Measurements from ENCODE around the gene NCEH1.

NCEH1 gene

GRCh38 chr3:172641291-172641690, 69.6 kb downstream of the NCEH1 start:
- DNase-seq = no peak

GRCh38 chr3:172640751-172641150, 70.1 kb downstream of the NCEH1 start:
- DNase-seq = no peak

GRCh38 chr3:172635588-172635987, 75.3 kb downstream of the NCEH1 start:
- DNase-seq = no peak

GRCh38 chr3:172634948-172635347, 75.9 kb downstream of the NCEH1 start:
- DNase-seq = no peak

DNA sequence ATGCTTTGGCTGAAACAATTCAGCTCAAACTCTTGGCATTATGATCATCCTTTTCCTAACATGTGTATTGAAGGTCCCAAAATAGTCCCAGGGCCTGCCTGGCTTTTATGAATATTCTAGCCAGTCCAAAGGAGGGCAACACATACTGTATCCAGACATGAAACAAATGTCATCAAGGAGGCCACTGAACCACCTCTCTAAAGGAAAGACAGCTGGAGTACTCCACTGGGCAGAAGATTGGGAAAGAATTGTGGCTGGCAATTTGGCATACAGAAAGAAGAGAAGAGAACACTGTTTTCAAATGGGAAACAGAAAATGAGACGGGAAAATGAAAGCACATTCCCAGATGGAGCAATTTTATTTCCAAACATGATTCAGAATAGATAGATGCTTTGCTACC, 80.6 kb downstream of the NCEH1 start:
- no peak for DNase-seq

DNA sequence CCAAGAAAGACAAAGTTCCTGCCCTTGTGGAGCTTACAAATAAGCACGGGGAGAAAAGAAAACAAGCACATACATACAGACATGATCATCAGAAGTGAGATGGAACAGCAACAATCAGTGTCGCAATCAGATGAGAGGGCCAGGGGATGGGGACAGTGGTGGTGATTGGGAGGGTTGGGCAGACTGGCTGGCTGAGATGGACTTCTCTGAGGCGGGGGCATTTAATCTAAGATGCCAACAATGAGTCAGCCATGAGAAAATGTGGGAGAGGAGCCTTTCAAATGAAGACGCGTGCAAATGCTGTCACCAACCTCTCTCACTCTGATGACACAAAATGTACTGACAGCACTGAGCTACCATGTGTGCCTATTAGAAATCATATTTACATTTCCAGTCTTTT, 81.4 kb downstream of the NCEH1 start:
- no peak for DNase-seq

DNA sequence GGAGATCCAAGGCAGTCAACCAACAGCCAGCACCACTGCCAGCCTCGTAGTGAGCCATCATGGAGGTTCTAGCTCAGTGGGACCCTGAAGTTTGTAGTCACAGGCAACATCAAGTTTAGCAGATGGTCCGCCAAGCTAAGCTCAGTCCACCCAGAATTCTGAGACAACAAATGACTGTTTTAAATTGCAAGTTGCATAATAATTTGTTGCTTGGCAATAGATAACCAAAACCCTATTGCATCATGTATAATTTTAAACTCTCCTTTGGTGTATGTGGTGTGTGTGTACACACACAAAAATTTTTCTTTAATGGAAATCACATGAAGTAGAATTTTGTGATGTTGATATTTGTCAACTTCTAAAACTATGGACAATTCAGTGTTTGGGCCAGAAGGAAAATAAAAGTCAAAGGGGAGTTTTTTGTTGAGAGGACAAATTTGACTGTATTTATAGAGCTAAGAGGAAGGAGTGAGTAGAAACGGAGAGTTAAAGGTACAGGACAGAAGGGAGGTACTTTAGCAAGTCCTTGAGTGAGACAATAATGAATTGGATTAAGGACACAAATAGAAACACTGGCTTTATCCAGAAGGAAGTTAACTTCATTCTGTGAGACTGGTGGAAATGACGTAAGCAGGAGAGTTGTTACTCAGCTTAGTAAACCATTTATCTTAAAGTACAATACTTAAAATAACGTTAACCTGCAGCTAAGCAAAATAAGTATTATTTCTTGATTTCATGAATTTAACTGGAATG, 83.6 kb downstream of the NCEH1 start:
- DNase-seq = no peak

GRCh38 chr3:172626021-172626640, 84.7 kb downstream of the NCEH1 start:
- DNase-seq = no peak

DNA sequence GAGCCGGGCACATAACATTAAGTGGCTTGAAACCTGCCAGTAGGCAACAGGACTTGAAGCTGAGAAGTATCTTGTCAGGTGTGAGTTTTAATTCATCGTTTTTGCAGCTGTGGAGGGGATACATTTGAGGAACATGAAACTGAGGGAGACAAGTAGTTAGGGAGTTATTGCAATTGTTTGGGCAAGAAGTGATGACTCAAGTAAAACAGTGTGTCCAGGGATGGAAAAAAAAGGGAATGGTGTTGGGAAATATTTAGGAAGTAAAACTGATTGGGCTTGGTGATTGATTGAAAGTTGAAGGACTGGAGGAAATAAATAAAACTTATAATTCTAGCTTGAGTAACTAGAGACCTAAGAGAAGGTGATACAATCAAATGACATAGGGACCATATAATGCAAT, 85.5 kb downstream of the NCEH1 start:
- no peak for DNase-seq

DNA sequence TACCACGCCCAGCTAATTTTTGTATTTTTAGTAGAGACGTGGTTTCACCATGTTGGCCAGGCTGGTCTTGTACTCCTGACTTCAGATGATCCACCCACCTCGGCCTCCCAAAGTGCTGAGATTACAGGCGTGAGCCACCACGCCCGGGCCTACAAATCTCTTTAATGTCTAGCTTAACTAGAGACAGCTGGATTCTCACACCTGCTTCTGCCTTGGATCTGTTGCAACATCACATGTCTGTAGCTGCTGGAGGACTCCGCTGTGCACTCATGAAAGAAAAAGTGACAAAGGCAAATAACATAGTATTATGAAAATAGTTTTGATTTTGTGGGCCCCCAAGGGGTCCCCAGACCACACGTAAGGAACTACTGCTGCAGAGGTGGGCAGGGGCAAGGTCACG, 85.9 kb downstream of the NCEH1 start:
- DNase-seq = no peak

DNA sequence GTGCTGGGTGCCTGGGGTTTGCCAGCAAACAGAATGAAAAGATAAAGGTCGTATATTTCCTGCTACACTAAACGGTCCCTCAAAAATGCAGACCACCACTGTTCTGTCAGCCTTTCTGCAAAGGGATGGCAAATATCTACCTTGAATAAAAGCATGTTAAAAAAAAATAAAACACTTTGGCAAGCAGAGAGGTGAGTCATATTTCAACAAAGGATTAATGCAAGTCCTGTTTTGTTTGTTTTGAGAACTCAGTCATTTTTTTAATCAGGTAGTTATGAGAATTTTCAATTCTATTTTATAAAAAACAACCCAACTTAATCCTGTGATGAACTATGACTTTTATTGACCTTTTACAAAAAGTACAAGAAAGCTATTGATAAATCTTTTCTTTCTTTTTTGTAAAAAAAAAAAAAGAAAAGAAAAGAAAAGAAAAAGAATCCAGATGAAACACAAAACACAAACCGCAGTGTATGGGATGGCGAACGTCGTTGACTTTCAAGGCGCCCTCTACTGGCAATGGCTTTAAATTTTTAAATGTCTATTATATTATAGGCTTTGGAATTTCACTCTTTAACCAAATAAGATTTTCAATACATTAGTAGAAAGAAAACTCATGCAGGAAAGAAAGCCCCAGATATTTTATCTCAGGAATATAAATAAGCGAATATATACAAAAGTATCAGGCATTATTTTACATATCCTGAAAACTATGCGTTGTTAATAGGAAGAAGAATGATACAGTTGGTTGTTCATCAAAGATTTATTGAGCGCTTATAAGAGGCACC, 87.8 kb downstream of the NCEH1 start:
- peak in 2 of 4 experiments; percentile 5 to 7 for DNase-seq

DNA sequence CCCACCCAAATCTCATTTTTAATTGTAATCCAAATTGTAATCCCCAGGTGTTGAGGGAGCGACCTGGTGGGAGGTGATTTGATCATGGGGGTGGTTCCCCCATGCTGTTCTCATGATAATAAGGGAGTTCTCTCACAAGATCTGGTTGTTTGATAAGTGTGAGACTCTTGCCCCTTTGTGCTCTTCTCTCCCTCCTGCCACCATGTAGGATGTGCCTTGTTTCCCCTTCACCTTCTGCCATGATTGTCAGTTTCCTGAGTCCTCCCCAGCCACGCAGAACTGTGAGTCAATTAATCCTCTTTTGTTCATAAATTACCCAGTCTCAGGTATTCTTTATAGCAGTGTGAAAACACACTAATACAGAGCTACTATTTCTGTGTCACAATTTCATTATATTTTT, 88.7 kb downstream of the NCEH1 start:
- DNase-seq = no peak

GRCh38 chr3:172617976-172618375, 92.9 kb downstream of the NCEH1 start:
- DNase-seq = no peak

DNA sequence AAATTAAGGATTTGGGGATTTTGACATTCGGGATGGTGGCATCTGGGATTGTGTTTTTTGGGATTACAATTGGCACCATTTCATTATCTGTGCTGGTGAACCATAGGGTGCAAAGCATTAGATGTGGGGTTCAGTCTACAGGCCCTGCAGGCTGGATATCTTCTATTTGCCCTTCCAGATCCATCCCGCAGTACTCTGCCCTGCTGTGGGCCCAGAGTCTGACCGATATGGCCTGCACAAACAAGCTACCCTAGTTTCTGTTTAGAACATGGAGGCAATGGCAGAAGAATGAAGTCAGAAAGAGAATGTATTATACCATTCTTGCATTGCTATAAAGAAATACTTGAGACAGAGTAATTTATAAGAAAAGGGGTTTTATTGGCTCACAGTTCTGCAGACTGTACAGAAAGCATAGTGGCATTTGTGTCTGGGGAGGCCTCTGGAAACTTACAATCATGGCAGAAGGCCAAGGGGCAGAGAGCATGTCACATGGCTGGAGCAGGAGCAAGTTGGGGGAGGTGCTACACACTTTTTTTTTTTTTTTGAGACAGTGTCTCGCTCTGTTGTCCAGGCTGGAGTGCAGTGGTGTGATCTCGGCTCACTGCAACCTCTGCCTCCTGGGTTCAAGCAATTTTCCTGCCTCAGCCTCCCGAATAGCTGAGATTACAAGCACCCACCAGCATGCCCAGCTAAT, 93.7 kb downstream of the NCEH1 start:
- no peak for DNase-seq

DNA sequence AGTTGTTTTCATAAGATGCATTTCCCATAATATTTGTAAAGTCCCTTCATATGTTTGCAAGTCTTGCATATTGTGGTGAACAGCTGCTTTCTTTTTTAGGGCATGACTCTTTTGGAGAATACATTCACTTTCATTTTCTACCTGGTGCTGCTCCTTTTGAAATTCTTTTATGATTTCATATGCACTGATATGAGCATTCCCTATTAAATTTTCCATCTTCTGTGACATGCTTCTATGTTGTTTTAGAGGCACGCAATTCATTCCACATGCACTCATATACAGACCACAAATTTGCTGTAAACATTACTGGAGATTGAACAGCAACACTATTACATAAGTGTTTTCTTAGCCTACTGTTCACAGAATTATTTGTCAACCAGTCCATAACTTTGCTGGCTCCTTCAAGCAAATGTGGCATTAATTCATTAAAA, 94.8 kb downstream of the NCEH1 start:
- DNase-seq = no peak

- no peak for DNase-seq
Measured at GRCh38 chr3:172615296-172615695, 95.6 kb downstream of the NCEH1 start.

DNA sequence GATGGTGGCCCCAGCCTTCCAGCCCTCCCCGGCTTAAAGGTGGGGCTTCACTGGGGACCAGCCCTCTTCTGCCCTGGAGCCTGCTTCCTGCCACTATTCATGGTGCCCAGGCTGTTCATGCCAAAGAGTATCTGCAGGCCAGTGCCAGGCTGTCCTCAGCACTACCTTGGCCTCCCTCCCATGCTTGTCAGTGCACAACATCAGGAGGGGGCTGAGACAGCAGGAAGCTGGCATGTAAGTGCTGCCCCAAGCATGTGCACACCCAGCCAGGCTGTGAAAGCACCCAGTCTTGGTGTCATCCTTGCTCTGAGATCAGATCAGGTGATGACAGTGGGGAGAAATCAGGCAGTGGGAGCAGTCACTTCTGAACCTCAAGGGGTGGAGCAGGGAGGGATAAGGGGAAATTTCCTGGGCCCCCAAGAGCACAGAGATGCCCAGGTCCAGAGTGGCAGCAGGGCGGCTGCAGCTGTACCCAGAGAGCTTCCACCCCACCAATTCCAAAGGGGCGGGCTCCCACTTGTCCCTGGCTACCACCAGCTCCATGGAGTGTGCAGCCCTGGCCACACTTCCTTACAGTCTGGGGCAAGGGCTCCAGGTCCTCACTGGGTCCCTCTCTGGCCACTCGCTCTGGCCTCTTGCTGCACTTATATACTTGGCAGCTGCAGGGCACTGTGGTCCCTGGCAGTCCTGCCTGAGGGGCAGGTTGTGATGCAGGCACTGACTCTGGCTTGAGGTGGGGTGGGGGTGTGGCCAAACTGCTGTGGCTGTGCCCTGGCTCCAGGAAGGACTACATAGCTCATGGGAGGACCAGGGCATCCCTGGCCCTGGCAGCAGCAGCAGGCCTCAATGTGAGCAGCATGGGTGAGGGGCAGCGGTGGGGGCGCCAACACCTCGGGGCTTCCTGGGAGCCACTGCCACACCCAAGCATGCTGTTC, 96.3 kb downstream of the NCEH1 start:
- no peak for DNase-seq

DNA sequence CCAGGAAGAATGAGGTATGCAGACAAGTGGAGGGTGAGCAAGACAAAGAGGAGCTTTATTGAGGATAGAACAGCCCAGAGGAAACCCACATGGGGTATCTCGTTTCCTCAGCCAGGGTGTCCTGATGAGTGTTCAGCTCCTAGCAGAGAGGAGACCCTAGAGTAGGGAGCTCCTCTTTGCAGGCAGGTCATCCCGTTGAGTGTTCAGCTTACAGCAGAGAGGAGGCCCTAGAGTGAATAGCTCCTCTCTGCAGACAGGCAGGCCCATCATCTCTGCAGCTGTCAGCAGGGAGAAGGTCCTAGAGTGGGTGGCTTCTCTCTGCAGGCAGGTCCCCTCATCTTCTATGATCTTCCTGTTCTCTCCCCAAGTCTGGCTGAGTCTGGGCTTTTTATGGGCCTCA, 97.0 kb downstream of the NCEH1 start:
- no peak for DNase-seq

DNA sequence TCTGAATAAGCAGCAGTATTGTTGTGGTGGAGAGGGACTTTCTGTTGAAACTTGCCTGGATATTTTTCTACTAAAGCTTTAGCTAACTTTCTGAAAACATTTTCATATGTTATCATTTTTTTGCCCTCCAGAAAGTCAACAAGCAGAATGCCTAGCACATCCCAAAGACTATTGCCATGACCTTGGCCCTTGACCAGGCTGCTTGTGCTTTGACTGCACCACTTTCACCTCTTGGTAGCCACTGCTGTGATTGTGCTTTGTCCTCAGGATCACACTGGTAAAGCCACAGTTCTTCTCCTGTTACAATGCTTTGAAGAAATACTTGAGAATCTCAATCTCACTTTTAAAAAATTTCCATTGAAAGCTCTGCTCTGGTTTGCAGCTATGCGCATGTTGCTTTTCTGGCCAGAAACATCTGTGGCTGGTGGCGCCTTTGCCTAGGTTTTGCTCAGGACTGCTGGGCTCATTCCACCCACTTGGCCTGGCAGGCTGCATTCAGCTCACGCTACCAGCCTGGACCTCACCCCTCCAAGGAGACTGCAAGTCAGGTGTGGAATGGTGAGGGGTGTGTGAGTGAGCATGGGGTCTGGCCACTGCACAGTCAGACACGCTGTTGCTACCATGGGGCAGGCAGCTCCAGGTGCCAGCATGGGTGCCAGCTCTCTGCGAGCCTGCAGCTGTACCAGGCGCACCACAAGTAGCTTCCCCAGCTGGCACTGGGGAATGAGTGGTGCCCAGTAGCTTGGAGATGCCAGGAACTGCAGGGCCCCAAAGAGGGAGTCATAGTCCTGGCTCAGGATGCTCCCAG, 97.8 kb downstream of the NCEH1 start:
- no peak for DNase-seq

DNA sequence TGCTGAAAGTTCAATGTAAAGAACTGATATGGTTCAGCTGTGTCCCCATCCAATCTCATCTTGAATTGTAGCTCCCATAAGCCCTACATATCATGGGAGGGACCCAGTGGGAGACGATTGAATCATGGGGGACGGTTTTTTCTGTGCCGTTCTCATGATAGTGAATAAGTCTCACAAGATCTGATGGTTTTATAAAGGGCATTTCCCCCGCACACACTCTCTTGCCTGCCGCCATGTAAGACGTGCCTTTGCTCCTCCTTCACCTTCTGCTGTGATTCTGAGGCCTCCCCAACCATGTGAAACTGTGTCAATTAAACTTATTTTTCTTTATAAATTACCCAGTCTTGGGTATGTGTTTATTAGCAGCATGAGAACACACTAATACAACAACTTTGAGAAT, 101.1 kb downstream of the NCEH1 start:
- DNase-seq = no peak

DNA sequence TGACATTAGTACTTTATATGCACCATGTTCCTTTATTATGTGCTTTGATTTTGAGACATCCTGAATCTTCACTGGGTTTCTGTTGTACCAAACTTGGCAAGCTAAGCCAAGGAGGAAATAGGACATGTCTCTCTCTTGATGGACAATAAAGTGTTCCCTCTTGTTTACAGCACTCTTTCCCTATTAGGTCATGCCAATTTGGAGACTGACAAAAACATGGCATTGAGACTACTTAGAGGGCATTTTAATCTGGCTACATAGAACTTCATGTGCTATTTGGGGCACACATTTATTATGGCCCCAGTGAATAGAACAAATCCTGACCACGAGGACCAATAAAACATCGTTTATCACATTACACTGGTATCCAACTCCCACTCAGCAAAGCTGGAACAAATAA, 102.3 kb downstream of the NCEH1 start:
- no peak for DNase-seq

Measured in activated naive CD4-positive, alpha-beta T cell (primary cell).